MM.1S (cell line): Measurements from ENCODE around the gene PARP3.

Experiments
- DNase-seq: peaks from one replicate; pipeline ENCODE4 v3.0.0-alpha.2; 2015
- H2AFZ ChIP-seq: fragments of 300-600 bp; sonication (generic); 2 replicates; pipeline ENCODE4 v1.6.0; 2016; ENCODE audit warnings: antibody characterized with exemption, low read length
- H3F3A ChIP-seq: fragments of 300-600 bp; sonication (generic); 2 replicates; pipeline ENCODE4 v1.6.1; 2016; ENCODE audit warnings: mild to moderate bottlenecking, antibody characterized with exemption, low read length, moderate library complexity, mixed read lengths; ENCODE audit not compliant: insufficient read depth
- H3K27ac ChIP-seq: fragments of 300-600 bp; sonication (generic); 2 replicates; pipeline ENCODE4 v1.5.1; 2016; ENCODE audit warnings: mild to moderate bottlenecking, low read length
- H3K27me3 ChIP-seq: fragments of 300-600 bp; sonication (generic); replicated peaks from 2 replicates; pipeline ENCODE4 v1.6.0; 2016; ENCODE audit warnings: low read length; ENCODE audit not compliant: insufficient read depth
- H3K36me3 ChIP-seq: fragments of 300-600 bp; sonication (generic); replicated peaks from 2 replicates; pipeline ENCODE4 v1.6.1; 2016; ENCODE audit warnings: mild to moderate bottlenecking, low read length, mixed read lengths; ENCODE audit not compliant: insufficient read depth
- H3K4me1 ChIP-seq: fragments of 300-600 bp; sonication (generic); 2 replicates; pipeline ENCODE4 v1.6.1; 2016; ENCODE audit warnings: low read length, mixed read lengths
- H3K4me2 ChIP-seq: fragments of 300-600 bp; sonication (generic); 2 replicates; pipeline ENCODE4 v1.6.0; 2016; ENCODE audit warnings: low read depth, low read length
- H3K4me3 ChIP-seq: fragments of 300-600 bp; sonication (generic); 2 replicates; pipeline ENCODE4 v1.5.1; 2016; ENCODE audit warnings: low read length, mixed read lengths
- H3K79me2 ChIP-seq: fragments of 300-600 bp; sonication (generic); 2 replicates; pipeline ENCODE4 v1.6.1; 2016; ENCODE audit warnings: mixed run types, low read length, mixed read lengths
- H3K9ac ChIP-seq: fragments of 300-600 bp; sonication (generic); 2 replicates; pipeline ENCODE4 v1.6.1; 2016; ENCODE audit warnings: low read length, mixed read lengths
- H3K9me2 ChIP-seq: fragments of 300-600 bp; sonication (generic); replicated peaks from 2 replicates; pipeline ENCODE4 v1.6.1; 2016; ENCODE audit warnings: mild to moderate bottlenecking, low read length, mixed read lengths; ENCODE audit not compliant: insufficient read depth
- H3K9me3 ChIP-seq: fragments of 300-600 bp; sonication (generic); replicated peaks from 2 replicates; pipeline ENCODE4 v1.6.1; 2016; ENCODE audit warnings: mild to moderate bottlenecking, low read length, mixed read lengths; ENCODE audit not compliant: insufficient read depth
- H4K20me1 ChIP-seq: fragments of 300-600 bp; sonication (generic); 2 replicates; pipeline ENCODE4 v1.6.1; 2016; ENCODE audit warnings: mild to moderate bottlenecking, low read length, moderate library complexity, mixed read lengths; ENCODE audit not compliant: insufficient read depth
- CTCF ChIP-seq: fragments of 300-600 bp; sonication (generic); IDR thresholded peaks from 2 replicates; pipeline ENCODE4 v1.5.1; 2016; ENCODE audit warnings: antibody characterized with exemption, low read length, mixed read lengths
- EZH2 ChIP-seq: fragments of 300-600 bp; sonication (generic); optimal IDR thresholded peaks from 2 replicates; pipeline ENCODE3; 2017; ENCODE audit warnings: low read depth, mild to moderate bottlenecking, antibody characterized with exemption, low read length, mixed read lengths
- EZH2phosphoT487 ChIP-seq: fragments of 300-600 bp; sonication (generic); IDR thresholded peaks from 2 replicates; pipeline ENCODE4 v1.6.1; 2018; ENCODE audit warnings: antibody characterized with exemption, low read length

The PARP3 gene

DNA sequence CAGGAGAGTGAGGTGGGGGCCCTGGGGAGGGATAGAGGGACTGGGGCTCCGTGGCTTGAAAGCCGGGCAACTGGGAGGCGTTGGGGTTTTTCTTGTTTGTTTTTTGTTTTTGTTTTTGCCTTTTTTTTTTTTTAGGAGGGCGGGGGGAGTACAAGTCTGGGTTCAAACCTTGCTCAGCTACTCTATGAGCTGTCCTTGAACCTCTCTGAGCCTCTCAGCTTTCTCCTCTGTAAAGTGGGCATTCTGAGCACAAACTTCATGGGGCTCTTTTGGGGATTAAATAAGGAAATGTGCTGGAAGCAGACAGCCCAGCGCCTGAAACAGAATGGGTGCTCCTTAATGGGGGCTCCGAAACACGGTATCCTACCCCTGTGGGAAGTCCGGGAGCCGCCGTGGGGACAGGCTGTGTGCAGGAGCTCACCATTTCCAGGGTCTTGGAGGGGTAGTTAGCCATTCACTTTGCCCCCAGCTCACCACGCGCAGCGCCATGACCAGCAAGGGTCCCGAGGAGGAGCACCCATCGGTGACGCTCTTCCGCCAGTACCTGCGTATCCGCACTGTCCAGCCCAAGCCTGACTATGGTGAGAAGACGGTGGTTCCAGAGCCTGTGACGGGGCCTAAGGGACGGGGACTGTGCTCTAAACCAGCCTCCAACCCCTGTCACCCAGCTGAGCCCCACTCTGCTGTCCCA is 41.6 kb downstream of the PARP3 start:
- Histone ChIP-seq H3K36me3 (no peaks in the 10 kb centered on the region), H3K27me3 (no peaks in the 10 kb centered on the region), H2AFZ (peak overlapping the region; percentile 93), H4K20me1 (no peaks in the 10 kb centered on the region), H3K4me3 (peak overlapping the region; percentile 90), H3K9ac (peak overlapping the region; percentile 79), H3K9me2 (no peaks in the 10 kb centered on the region), H3K27ac (peak overlapping the region; percentile 75; the same call in 1 of the 2 replicates), H3K4me2 (peak overlapping the region; percentile 94), H3F3A (peaks cover 22% of the 10 kb centered on the region), H3K9me3 (no peaks in the 10 kb centered on the region), H3K79me2 (peaks cover 8% of the 10 kb centered on the region), H3K4me1 (no peaks in the 10 kb centered on the region)
- TF ChIP-seq EZH2 (no peak), EZH2phosphoT487 (no peak), CTCF (no peak)
- no peak for DNase-seq

- H3K9ac ChIP-seq = no peak overlapping the region
- no peak overlapping the region for H3K27ac ChIP-seq
- H3K79me2 ChIP-seq = peaks cover 8% of the 10 kb centered on the region
- no peaks in the 10 kb centered on the region for H3K36me3 ChIP-seq
- TF ChIP-seq CTCF = no peak
- no peak for TF ChIP-seq EZH2phosphoT487
- TF ChIP-seq EZH2 = no peak
- H4K20me1 ChIP-seq = no peaks in the 10 kb centered on the region
- H3K9me2 ChIP-seq = no peaks in the 10 kb centered on the region
- H2AFZ ChIP-seq = no peak overlapping the region
- H3K4me2 ChIP-seq = no peak overlapping the region
- no peaks in the 10 kb centered on the region for H3K9me3 ChIP-seq
- H3F3A ChIP-seq = peaks cover 27% of the 10 kb centered on the region
- no peaks in the 10 kb centered on the region for H3K4me1 ChIP-seq
- no peaks in the 10 kb centered on the region for H3K27me3 ChIP-seq
- no peak for DNase-seq
- no peak overlapping the region for H3K4me3 ChIP-seq
Measured at GRCh38 chr3:51984269-51984647, 42.1 kb downstream of the PARP3 start.

- no peaks in the 10 kb centered on the region for H3K4me1 ChIP-seq
- H3F3A ChIP-seq = peaks cover 29% of the 10 kb centered on the region
- H3K9me3 ChIP-seq = no peaks in the 10 kb centered on the region
- no peak overlapping the region for H3K4me3 ChIP-seq
- TF ChIP-seq EZH2 = no peak
- no peak for TF ChIP-seq CTCF
- TF ChIP-seq EZH2phosphoT487 = no peak
- no peak overlapping the region for H3K4me2 ChIP-seq
- no peak for DNase-seq
- H3K9me2 ChIP-seq = no peaks in the 10 kb centered on the region
- no peak overlapping the region for H2AFZ ChIP-seq
- no peaks in the 10 kb centered on the region for H3K36me3 ChIP-seq
- H4K20me1 ChIP-seq = no peaks in the 10 kb centered on the region
- H3K79me2 ChIP-seq = peaks cover 8% of the 10 kb centered on the region
- H3K9ac ChIP-seq = no peak overlapping the region
- H3K27me3 ChIP-seq = no peaks in the 10 kb centered on the region
- H3K27ac ChIP-seq = no peak overlapping the region
Measured at GRCh38 chr3:51985063-51985462, 42.9 kb downstream of the PARP3 start.
